Stomach (tissue), 9 donors: ENCODE measurements around the gene WNT3A. TPM values are rescaled to one million over a fixed set of nuclear protein-coding genes. Genes with fewer than 3 reads are reported as not detected.

ENCODE experiments used
- DNase-seq, 2 donors: peaks; one replicate each; pipeline versions ENCODE4 v3.0.0 to v3.0.0-alpha.2; 2013 to 2019
- H3K27ac ChIP-seq, 5 donors: fragments of 200-600 bp in 4 of 5; sonication (generic) in 4 of 5; one replicate each; pipeline ENCODE4 v1.5.1; 2013 to 2019; ENCODE audit warnings: mild to moderate bottlenecking in 1 of 5, moderate library complexity in 1 of 5
- H3K27me3 ChIP-seq, 3 donors: fragments of 200-600 bp; sonication (generic); one replicate each; pipeline ENCODE4 v1.5.1; 2017 to 2019; ENCODE audit warnings: mixed run types in 1 of 3
- H3K36me3 ChIP-seq, 4 donors: fragments of 200-600 bp; sonication (generic); 1 replicate in 3 of 4; 2 replicates in 1 of 4; pipeline ENCODE4 v1.5.1; 2016 to 2019
- H3K4me1 ChIP-seq, 4 donors: fragments of 200-600 bp; sonication (generic); one replicate each; pipeline ENCODE4 v1.5.1; 2016 to 2019
- H3K4me3 ChIP-seq, 4 donors: fragments of 200-600 bp; sonication (generic) in 3 of 4; one replicate each; pipeline ENCODE4 v1.5.1; 2016 to 2019; ENCODE audit warnings: mild to moderate bottlenecking in 1 of 4
- H3K9me3 ChIP-seq, 4 donors: fragments of 200-600 bp; sonication (generic); one replicate each; pipeline ENCODE4 v1.5.1; 2016 to 2019
- EP300 ChIP-seq: sonication (generic); formaldehyde crosslinking; IDR thresholded peaks from one replicate; pipeline ENCODE4 v1.6.1; 2017; ENCODE audit warnings: antibody characterized with exemption
- POLR2A ChIP-seq, 4 donors: fragments of 450-650 bp; IDR thresholded peaks; one replicate each; pipeline ENCODE4 v1.6.1; 2016; ENCODE audit warnings: antibody characterized with exemption in 4 of 4, control low read depth in 2 of 4, mild to moderate bottlenecking in 1 of 4, moderate library complexity in 1 of 4
- POLR2AphosphoS5 ChIP-seq, 3 donors: sonication (generic); formaldehyde crosslinking; IDR thresholded peaks; one replicate each; pipeline ENCODE4 v1.6.1; 2016; ENCODE audit warnings: antibody characterized with exemption in 3 of 3
- WGBS, 5 donors: extraction: QIAGEN DNeasy Blood & Tissue Kit in 3 of 5; methylation state at CpG; one replicate each; pipeline versions ENCODE4 v1.1.5 to v1.1.7; 2013 to 2018; 5-methylcytosine and 5-hydroxymethylcytosine counted together
- intact Hi-C: fragments of 100-400 bp; cut with DNase I; formaldehyde crosslinking; loops from one replicate; pipeline ENCODE4 v1.15.1; 2023; ENCODE audit warnings: low total_unique reads
- polyA plus RNA-seq, 3 donors: library from polyadenylated mRNA; stranded (reverse); fragments of 200-250 nt; gene quantifications; one replicate each; pipeline ENCODE4 v1.2.3, GENCODE V29; 2013
- total RNA-seq, 5 donors: library from RNA; depleted of rRNA; stranded (reverse); fragments of >200 nt; gene quantifications; one replicate each; pipeline versions ENCODE4 v1.1.0 to v1.2.3, GENCODE V29; 2014 to 2016
- TF ChIP-seq, protein P1 (sequence below), 7 experiments: fragments of 450-650 bp in 4 of 7; fragments of 200-600 bp in 3 of 7; sonication (generic) in 3 of 7; IDR thresholded peaks; one replicate each; pipeline ENCODE4 v1.5.1; 2016 to 2019; ENCODE audit warnings: antibody characterized with exemption in 7 of 7, control low read depth in 2 of 7, mild to moderate bottlenecking in 1 of 7
- donor health status: healthy with polysubstance abuse.
- donor health status: Bipolar disorder and iron deficiency.
- donor health status: healthy.

WNT3A gene
- total and polyA plus RNA-seq, 8 donors: 0.31 to 0.90 TPM; not detected in 6

DNA sequence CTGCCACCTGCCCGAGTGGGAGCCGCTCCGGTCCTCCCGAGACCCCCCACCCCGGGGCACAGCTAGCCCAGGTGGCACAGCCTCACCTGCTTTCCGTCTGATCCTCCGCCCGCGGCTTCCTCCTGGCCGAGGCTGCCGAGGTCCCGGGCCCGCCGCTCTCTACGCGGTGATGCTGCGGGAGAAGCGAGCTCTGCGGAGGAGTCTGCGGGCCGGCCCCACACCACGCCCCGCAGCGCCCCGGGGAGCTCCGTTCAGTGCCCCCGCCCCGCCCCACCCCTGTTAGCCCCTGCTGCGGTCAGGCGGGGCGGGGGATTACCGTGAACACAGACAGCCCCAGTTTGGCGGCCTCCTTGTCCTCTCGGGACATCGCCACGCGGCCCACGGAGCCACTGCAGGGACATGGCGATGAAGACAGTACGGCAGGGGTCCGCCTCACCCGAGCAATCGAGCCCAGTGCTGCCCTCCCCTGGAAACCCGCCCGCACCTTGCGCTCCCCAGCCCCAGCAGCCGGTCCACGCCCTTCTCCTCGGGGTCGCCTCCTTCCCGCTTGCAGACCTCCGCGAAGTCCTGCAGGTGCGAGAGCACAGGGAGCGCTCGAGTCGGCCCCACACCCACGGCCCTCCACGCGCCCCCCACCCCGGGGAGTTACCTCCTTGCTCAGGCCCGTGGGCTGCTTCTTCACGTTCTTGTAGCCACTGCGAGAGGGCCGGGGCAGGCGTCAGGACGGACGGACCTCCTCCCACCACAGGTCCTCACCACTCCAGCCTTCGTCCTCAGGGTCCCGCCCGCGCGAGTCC is 95.4 kb downstream of the WNT3A start:
- H3K27me3 ChIP-seq: no peaks in the 10 kb centered on the region
- 0 to 6% (median 4%) methylated on average over 5 to 73 of the region's 73 CpGs for WGBS, 5 donors

DNA sequence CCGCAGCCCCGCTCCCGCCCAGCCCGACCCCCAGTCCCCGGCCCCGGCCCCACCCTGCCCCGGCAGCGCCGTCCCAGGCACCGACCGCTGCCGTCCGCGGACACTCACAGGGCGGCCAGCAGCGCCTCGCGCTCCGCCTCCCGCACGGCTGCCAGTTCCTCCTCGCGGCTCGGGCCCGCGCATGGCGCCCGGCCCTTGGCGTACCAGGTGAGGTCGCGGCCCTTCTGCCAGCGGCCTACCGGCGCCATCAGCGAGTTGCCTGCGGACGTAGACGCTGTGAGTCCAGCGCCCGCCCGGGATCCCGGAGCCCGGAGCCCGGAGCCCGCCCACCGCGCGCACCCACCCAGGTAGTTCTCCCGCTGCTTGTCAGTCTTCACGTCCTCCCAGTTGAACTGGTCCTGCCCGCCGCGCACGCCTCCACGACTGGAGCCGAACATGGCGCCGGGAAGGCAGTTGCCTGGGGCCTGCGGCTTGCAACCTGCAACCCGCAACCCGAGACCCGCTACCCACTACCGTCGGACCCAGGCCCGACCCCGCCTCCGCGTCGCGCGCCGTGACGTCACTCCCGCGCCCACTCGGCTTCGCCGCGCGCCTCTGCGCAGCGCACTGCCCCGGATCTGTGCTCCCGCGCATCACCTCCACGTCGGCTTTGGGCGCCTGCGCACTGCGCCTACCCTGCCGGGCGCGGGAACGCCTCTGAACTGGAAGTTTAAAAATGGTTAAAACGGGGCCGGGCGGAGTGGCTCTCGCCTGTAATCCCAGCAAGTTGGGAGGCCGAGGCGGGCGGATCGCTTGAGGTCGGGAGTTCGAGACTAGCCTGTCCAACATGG is 96.2 kb downstream of the WNT3A start, which contains the start of gene C1orf35:
C1orf35 (minus strand) TSS at position 535 of the 830 bp plus-strand sequence; CDS start at position 437, 98 bp downstream.
- no peaks in the 10 kb centered on the region for H3K9me3 ChIP-seq
- TF ChIP-seq POLR2AphosphoS5 (IDR thresholded peaks at IDR 0.05) (peak; percentile 85 to 96 (median 94)), EP300 (no peak)
- TF ChIP-seq, protein P1, sequence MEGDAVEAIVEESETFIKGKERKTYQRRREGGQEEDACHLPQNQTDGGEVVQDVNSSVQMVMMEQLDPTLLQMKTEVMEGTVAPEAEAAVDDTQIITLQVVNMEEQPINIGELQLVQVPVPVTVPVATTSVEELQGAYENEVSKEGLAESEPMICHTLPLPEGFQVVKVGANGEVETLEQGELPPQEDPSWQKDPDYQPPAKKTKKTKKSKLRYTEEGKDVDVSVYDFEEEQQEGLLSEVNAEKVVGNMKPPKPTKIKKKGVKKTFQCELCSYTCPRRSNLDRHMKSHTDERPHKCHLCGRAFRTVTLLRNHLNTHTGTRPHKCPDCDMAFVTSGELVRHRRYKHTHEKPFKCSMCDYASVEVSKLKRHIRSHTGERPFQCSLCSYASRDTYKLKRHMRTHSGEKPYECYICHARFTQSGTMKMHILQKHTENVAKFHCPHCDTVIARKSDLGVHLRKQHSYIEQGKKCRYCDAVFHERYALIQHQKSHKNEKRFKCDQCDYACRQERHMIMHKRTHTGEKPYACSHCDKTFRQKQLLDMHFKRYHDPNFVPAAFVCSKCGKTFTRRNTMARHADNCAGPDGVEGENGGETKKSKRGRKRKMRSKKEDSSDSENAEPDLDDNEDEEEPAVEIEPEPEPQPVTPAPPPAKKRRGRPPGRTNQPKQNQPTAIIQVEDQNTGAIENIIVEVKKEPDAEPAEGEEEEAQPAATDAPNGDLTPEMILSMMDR (IDR thresholded peaks at IDR 0.05): peak in 1 of 7 experiments; percentile 8
- intact Hi-C loops: no loop called here
- WGBS, 5 donors: 0 to 1% (median 0%) methylated on average over 37 to 104 of the region's 104 CpGs
- H3K36me3 ChIP-seq: peaks cover 44 to 64% (median 57%) of the 10 kb centered on the region in 4 donors
- H3K4me3 ChIP-seq: peak within 1 kb of the TSS; percentile 78 to 90 (median 88)
- H3K27me3 ChIP-seq: no peaks in the 10 kb centered on the region
- H3K27ac ChIP-seq: peak within 1 kb of the TSS; percentile 90 to 96 (median 95)
- H3K4me1 ChIP-seq: peaks cover 25 to 51% (median 46%) of the 10 kb centered on the region in 4 donors
- DNase-seq: peak; percentile 96 to 98

More for the DNA sequence above, 95.4 kb downstream of the WNT3A start:
- peaks cover 20 to 51% (median 41%) of the 10 kb centered on the region in 4 donors for H3K4me1 ChIP-seq
- H3K36me3 ChIP-seq: peaks cover 48 to 64% (median 57%) of the 10 kb centered on the region in 4 donors
- peak overlapping the region; percentile 78 to 90 (median 88) for H3K4me3 ChIP-seq
- TF ChIP-seq POLR2A (IDR thresholded peaks at IDR 0.05) (no peak), POLR2AphosphoS5 (IDR thresholded peaks at IDR 0.05) (no peak), EP300 (no peak)
- TF ChIP-seq, protein P1 (IDR thresholded peaks at IDR 0.05): no peak
- intact Hi-C loops: no loop called here
- no peaks in the 10 kb centered on the region for H3K9me3 ChIP-seq
- H3K27ac ChIP-seq: peak overlapping the region; percentile 90 to 96 (median 95)
- peak; percentile 53 to 78 for DNase-seq

DNA sequence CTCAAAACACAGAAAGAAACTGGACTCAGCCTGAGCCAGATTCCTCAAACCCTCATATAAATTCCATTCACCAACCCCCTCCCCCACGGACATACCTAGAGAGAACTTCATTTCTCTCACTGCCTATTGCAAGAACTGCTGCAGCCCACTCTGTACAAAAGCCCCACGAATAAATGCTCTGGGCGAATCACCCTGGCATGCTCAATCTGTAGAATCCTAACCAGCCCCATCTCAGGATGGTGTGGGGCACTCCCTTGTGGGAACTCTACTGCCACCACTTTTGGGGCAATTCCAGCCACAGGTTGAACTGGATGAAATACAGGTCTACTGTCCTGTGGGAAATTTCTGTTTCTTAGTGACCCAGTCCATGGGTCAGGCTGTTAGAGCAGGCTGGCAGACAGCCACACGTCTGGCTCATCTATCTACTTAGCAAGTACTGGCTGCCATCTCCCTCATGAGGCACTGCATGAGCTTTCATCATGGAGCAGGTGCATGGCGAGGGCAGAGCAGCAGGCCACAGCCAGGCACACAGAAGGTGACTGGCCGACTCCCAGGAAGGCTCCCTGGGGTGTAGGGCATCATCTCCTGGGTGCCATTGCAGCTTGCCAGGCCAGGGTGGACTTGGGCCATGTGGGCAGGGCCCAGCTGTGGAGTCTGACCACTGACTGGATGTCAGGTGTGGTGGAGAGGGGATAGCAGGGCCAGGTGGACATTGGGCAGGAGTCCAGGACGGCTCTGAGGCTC is 97.9 kb downstream of the WNT3A start:
- H3K36me3 ChIP-seq: peaks cover 27 to 48% (median 40%) of the 10 kb centered on the region in 4 donors
- WGBS, 5 donors: 57 to 72% (median 62%) methylated on average over 5 to 7 of the region's 7 CpGs

More for the DNA sequence above, 97.9 kb downstream of the WNT3A start:
- intact Hi-C loops: no loop called here
- H3K27me3 ChIP-seq: no peaks in the 10 kb centered on the region
- no peak overlapping the region for H3K4me3 ChIP-seq
- peaks cover 32 to 55% (median 53%) of the 10 kb centered on the region in 4 donors for H3K4me1 ChIP-seq
- no peaks in the 10 kb centered on the region for H3K9me3 ChIP-seq
- DNase-seq: no peak
- TF ChIP-seq POLR2AphosphoS5 (IDR thresholded peaks at IDR 0.05): no peak
- no peak for TF ChIP-seq POLR2A (IDR thresholded peaks at IDR 0.05)
- TF ChIP-seq, protein P1 (IDR thresholded peaks at IDR 0.05): no peak
- no peak for TF ChIP-seq EP300
- H3K27ac ChIP-seq: peak overlapping the region in 2 of 5 donors; percentile 90 to 96
